GM21737 (cell line): ENCODE measurements around the gene VPS9D1.
A peak's percentile ranks its signal among the peaks of the same experiment; 100 is the strongest.

ENCODE experiments used
- ATAC-seq: cut with Tn5 transposase; IDR thresholded peaks from one replicate; pipeline ENCODE4 v1.9.1; 2021; ENCODE audit warnings: mild to moderate bottlenecking, moderate library complexity; ENCODE audit not compliant: unreplicated experiment

The VPS9D1 gene, protein sequence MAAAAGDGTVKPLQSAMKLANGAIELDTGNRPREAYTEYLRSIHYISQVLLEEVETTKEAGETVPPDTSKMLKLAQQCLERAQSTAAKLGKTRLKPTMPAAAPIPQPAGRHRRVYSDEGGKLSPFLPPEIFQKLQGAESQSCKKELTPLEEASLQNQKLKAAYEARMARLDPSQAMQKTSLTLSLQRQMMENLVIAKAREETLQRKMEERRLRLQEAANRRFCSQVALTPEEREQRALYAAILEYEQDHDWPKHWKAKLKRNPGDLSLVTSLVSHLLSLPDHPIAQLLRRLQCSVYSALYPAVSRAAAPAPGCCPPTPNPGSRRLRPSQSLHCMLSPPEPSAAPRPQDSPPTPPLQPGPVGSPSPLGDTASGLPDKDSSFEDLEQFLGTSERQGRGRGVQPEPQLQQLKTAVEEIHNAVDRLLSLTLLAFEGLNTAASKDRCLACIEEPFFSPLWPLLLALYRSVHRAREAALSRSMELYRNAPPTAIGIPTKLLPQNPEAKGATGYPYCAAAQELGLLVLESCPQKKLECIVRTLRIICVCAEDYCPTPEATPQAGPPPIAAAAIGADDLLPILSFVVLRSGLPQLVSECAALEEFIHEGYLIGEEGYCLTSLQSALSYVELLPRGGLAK

DNA sequence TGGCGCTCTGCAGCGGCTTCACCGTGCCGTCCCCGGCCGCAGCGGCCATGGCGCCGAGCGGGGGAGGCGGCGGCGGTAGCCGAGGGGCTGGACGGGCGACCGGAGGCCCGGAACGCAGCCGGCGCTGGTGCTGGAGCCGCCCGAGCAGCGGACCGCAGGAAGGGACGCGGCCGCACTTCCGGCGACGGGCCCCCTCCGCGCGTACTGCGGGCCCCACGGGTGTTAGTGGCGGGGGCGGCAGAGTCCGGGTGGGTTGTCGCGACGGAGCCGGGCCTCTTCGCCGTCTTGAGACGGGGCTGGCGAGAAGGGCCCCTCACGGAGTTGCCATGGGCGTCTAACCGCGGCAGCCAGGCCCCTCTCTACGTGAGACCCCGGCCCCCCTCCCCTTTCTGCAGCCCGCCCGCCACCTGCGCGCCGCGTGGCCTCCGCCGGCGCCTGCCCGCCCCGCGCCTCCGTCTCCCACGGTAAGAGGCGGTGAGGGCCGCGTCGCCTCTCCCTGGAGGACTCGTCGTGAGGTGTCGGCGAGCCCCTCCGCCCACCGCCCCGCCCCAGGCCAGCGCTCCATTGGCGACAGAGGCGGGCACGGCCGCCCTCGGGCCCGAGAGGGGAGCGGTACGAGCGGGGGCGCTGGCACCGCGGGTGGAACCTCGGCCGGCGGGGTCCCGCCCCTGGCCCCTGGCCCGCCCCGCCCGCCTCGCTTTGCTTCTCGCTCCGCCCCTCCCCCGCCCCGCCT lies at the start of gene VPS9D1, which contains the start of gene ZNF276:
TSS of gene VPS9D1 (minus strand) at position 86 of the 733 bp plus-strand sequence. CDS start at position 49, 37 bp downstream.
TSS of gene ZNF276 (plus strand) at position 725 of the 733 bp plus-strand sequence. CDS start 104 bp downstream, outside the sequence.
- ATAC-seq, result peak; percentile 44

DNA sequence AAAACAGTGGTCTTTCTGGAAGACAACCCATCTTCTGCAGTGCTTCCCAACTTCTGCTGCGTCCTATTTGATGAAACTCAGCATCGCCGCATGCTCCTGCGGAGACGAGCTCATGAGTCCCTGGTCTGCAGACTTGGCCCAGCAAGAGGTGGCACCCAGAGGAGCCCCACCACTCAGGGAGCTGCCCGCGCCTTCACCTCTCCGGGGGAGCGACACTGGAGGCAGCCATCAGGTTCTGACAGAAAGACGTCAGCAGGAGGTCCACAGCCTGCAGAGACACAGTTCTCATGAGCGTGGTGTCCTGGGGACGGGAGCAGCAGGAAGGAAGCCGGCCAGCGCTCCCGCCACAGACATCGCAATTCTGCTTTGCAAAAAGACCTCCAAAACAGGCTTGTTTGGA lies 49.7 kb upstream of the VPS9D1 start:
- ATAC-seq, result no peak

GRCh38 chr16:89765292-89765830 lies 44.7 kb upstream of the VPS9D1 start:
- no peak for ATAC-seq

- ATAC-seq, result peak; percentile 83
These were observed 44.1 kb upstream of the VPS9D1 start for GRCh38 chr16:89764711-89765201.

GRCh38 chr16:89761304-89761922 lies 40.7 kb upstream of the VPS9D1 start:
- no peak for ATAC-seq

DNA sequence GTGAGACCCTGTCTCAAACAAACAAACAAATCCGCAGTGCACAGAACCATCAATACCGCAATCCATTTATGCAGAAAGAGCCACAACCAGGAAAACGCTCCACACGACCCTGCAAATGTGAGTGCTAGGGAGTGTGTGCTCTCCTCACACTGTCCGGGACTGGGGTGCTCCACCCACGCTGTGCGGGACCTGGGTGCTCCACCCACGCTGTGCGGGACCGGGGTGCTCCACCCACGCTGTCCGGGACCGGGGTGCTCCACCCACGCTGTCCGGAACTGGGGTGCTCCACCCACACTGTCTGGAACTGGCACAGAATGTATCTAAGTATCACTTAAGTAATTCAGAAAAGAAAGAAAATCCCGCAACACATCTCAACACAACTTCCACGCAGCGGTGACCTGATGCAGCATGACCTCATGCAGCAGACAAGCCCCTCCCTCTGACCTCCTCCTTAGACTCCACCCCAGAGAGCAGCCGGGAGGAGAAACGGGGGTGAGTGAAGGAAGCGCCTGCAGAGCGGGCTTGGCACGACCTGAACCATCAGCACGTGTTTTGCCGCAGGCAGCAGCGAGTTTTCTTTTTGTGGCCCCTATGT lies 39.1 kb upstream of the VPS9D1 start:
- ATAC-seq, result no peak

- no peak for ATAC-seq
These were observed 28.9 kb upstream of the VPS9D1 start for GRCh38 chr16:89749637-89750036.

DNA sequence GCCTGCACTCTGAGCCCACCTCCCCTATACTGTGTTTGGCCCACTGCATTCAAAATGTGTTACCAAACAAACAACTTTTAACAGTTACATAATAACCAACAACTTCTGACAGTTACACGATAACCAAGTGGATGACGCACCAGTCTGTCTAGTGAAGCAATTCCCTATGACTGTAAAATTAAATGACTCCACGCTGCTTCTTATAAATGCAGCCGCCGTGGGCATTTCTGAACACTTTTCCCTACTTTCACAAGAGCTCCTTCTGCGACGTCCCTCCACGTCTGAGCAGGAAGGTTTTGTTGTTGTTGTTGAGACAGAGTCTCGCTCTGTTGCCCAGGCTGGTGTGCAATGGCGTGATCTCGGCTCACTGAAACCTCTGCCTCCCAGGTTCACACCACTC lies 28.2 kb upstream of the VPS9D1 start:
- ATAC-seq, result no peak

DNA sequence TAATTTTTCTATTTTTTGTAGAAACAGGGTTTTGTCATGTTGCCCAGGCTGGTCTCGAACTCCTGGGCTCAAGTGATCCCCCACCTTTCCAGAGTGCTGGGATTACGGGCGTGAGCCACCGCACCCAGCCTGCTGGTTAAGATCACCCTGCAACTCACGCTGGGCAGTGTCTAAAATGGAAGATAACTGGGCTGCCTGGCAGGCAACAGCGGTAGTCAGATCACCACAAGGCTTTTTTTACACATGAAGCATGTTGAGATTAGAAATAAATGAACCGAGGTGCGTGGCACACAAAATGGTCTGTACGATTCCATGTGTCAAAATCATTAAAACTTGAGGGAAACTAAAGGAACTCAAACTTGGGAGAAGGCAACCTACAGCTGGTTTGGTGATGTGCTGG lies 27.4 kb upstream of the VPS9D1 start:
- no peak for ATAC-seq

- no peak for ATAC-seq
These were observed 25.3 kb upstream of the VPS9D1 start for GRCh38 chr16:89746043-89746442.

DNA sequence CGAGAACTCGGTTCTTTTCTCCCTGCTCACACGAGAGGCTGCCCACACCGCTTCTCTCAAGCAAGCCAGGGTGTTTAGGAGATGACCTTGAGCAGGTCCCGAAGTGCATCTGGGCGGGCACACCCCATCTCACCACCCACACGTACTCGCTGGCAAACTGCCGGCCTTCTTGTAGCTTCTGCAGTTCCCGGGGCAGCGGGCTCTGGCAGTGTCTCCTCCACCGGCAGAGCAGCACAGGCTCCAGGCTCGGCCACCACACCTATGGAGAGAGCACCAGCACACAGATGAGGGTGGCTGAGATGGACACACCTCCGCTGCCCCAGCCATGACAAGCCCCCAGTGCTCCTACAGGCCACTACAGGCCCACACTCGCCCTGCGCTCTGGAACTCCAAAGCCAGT lies 24.1 kb upstream of the VPS9D1 start:
- ATAC-seq, result no peak

DNA sequence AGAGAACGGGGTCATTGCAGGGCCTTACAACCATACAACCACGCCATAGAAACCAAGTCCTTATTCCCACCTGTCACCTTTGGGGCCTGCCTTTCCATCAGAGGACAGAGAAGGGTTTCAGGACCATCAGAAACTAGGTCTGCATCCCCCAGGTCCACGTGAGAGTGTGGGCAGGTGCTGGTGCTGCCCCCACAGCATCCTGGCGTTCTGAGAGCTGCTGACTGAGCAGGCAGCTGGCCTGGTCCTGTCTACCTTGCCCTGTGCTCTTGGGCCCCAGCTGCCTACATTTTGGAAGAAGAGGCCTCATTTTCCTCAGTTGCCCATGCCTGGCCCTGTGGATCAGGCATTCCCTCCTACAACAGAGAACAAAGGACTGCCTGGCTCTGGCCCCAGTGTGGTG lies 22.2 kb upstream of the VPS9D1 start:
- ATAC-seq, result no peak

- no peak for ATAC-seq
These were observed 20.8 kb upstream of the VPS9D1 start for GRCh38 chr16:89741342-89742014.

GRCh38 chr16:89739383-89739782 lies 18.7 kb upstream of the VPS9D1 start:
- no peak for ATAC-seq

- ATAC-seq, result no peak
These were observed 18.0 kb upstream of the VPS9D1 start for GRCh38 chr16:89738538-89739317.

- no peak for ATAC-seq
These were observed 17.3 kb upstream of the VPS9D1 start for GRCh38 chr16:89738072-89738377.

GRCh38 chr16:89737341-89738071 lies 16.8 kb upstream of the VPS9D1 start:
- no peak for ATAC-seq

DNA sequence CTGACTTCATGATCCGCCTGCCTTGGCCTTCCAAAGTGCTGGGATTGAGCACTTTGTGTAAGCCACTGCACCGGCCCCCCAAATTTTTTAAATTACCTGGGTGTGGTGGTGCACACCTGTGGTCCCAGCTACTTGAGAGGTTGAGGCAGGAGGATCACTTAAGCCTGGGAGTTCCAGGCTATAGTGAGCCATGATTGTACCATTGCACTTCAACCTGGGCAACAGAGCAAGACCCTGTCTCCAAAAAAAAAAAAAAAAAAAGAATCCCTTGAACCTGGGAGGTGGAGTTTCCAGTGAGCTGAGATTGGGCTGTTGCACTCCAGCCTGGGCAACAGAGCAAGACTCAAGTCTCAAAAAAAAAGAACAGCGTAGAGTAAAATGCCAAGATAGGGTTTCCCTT lies 15.9 kb upstream of the VPS9D1 start:
- no peak for ATAC-seq
